ENCODE results near the gene NCBP2.
A peak's percentile ranks its signal among the peaks of the same experiment; 100 is the strongest.

NCBP2 gene

DNA sequence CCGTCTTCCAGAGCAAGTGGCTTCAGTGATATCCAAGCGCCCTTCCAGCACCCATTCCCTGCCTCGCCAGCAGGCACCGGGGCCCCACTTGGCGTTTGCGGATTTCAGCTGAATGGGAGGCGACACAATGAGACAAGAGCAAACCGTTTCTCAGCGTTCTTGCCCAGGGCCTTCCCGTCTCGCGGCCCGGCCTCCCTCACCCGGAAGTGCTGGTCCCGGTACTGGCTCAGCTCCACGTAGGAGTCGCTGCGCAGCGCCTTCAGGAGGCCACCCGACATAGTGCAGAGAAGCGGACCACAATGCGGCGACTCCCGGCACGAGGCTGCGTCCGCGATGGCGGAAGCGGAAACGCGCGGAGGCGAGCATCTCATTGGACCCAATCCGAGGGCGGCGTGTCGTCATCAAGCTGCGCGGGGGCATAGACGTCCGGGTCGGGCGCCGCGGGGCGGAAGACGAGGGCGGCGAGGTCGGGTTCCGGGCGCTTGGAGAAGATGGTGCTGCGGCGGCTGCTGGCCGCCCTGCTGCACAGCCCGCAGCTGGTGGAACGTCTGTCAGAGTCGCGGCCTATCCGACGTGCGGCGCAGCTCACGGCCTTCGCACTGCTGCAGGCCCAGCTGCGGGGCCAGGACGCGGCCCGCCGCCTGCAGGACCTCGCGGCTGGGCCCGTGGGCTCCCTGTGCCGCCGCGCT lies at the start of gene NCBP2:
Gene NCBP2 (minus strand): TSS at position 303 of the 689 bp plus-strand sequence. CDS start 25 bp downstream, at position 278.
- peak; percentile 93 for ATAC-seq
- TF ChIP-seq GLIS3 (CRISPR knock-in tag; IDR thresholded peaks at IDR 0.05) (no peak), BACH2 (CRISPR knock-in tag; IDR thresholded peaks at IDR 0.05; ENCODE audit: borderline replicate concordance) (no peak), ZNF8 (CRISPR knock-in tag; IDR thresholded peaks at IDR 0.05) (no peak), TOX (CRISPR knock-in tag; IDR thresholded peaks at IDR 0.05; ENCODE audit: borderline replicate concordance) (no peak), ZNF70 (CRISPR knock-in tag; IDR thresholded peaks at IDR 0.05) (no peak), ZFP3 (CRISPR knock-in tag; IDR thresholded peaks at IDR 0.05) (no peak), TCF4 (CRISPR knock-in tag; IDR thresholded peaks at IDR 0.05; ENCODE audit: borderline replicate concordance) (no peak), ZNF565 (CRISPR knock-in tag; conservative IDR thresholded peaks at IDR 0.05; ENCODE audit: low read depth) (no peak), ARNTL (CRISPR knock-in tag; IDR thresholded peaks at IDR 0.05; ENCODE audit: borderline replicate concordance, low read depth) (no peak), ESRRG (CRISPR knock-in tag; IDR thresholded peaks at IDR 0.05) (no peak), OSR1 (CRISPR knock-in tag; IDR thresholded peaks at IDR 0.05) (no peak), ZC3H10 (CRISPR knock-in tag; IDR thresholded peaks at IDR 0.05) (no peak), SNAI2 (CRISPR knock-in tag; IDR thresholded peaks at IDR 0.05) (no peak), ZFP30 (CRISPR knock-in tag; IDR thresholded peaks at IDR 0.05) (no peak), RARB (CRISPR knock-in tag; IDR thresholded peaks at IDR 0.05) (no peak), CSDC2 (CRISPR knock-in tag; IDR thresholded peaks at IDR 0.05) (no peak)
- TF ChIP-seq, protein P1, sequence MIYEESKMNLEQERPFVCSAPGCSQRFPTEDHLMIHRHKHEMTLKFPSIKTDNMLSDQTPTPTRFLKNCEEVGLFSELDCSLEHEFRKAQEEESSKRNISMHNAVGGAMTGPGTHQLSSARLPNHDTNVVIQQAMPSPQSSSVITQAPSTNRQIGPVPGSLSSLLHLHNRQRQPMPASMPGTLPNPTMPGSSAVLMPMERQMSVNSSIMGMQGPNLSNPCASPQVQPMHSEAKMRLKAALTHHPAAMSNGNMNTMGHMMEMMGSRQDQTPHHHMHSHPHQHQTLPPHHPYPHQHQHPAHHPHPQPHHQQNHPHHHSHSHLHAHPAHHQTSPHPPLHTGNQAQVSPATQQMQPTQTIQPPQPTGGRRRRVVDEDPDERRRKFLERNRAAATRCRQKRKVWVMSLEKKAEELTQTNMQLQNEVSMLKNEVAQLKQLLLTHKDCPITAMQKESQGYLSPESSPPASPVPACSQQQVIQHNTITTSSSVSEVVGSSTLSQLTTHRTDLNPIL (CRISPR knock-in tag; IDR thresholded peaks at IDR 0.05; ENCODE audit: low read depth) = no peak
- TF ChIP-seq, protein P2, sequence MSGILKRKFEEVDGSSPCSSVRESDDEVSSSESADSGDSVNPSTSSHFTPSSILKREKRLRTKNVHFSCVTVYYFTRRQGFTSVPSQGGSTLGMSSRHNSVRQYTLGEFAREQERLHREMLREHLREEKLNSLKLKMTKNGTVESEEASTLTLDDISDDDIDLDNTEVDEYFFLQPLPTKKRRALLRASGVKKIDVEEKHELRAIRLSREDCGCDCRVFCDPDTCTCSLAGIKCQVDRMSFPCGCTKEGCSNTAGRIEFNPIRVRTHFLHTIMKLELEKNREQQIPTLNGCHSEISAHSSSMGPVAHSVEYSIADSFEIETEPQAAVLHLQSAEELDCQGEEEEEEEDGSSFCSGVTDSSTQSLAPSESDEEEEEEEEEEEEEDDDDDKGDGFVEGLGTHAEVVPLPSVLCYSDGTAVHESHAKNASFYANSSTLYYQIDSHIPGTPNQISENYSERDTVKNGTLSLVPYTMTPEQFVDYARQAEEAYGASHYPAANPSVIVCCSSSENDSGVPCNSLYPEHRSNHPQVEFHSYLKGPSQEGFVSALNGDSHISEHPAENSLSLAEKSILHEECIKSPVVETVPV (CRISPR knock-in tag; IDR thresholded peaks at IDR 0.05) = no peak
- TF ChIP-seq, protein P3, sequence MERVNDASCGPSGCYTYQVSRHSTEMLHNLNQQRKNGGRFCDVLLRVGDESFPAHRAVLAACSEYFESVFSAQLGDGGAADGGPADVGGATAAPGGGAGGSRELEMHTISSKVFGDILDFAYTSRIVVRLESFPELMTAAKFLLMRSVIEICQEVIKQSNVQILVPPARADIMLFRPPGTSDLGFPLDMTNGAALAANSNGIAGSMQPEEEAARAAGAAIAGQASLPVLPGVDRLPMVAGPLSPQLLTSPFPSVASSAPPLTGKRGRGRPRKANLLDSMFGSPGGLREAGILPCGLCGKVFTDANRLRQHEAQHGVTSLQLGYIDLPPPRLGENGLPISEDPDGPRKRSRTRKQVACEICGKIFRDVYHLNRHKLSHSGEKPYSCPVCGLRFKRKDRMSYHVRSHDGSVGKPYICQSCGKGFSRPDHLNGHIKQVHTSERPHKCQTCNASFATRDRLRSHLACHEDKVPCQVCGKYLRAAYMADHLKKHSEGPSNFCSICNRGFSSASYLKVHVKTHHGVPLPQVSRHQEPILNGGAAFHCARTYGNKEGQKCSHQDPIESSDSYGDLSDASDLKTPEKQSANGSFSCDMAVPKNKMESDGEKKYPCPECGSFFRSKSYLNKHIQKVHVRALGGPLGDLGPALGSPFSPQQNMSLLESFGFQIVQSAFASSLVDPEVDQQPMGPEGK (CRISPR knock-in tag; IDR thresholded peaks at IDR 0.05; ENCODE audit: borderline replicate concordance) = no peak
- TF ChIP-seq, protein P4, sequence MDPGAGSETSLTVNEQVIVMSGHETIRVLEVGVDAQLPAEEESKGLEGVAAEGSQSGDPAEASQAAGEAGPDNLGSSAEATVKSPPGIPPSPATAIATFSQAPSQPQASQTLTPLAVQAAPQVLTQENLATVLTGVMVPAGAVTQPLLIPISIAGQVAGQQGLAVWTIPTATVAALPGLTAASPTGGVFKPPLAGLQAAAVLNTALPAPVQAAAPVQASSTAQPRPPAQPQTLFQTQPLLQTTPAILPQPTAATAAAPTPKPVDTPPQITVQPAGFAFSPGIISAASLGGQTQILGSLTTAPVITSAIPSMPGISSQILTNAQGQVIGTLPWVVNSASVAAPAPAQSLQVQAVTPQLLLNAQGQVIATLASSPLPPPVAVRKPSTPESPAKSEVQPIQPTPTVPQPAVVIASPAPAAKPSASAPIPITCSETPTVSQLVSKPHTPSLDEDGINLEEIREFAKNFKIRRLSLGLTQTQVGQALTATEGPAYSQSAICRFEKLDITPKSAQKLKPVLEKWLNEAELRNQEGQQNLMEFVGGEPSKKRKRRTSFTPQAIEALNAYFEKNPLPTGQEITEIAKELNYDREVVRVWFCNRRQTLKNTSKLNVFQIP (CRISPR knock-in tag; IDR thresholded peaks at IDR 0.05; ENCODE audit: borderline replicate concordance, low read depth) = no peak

DNA sequence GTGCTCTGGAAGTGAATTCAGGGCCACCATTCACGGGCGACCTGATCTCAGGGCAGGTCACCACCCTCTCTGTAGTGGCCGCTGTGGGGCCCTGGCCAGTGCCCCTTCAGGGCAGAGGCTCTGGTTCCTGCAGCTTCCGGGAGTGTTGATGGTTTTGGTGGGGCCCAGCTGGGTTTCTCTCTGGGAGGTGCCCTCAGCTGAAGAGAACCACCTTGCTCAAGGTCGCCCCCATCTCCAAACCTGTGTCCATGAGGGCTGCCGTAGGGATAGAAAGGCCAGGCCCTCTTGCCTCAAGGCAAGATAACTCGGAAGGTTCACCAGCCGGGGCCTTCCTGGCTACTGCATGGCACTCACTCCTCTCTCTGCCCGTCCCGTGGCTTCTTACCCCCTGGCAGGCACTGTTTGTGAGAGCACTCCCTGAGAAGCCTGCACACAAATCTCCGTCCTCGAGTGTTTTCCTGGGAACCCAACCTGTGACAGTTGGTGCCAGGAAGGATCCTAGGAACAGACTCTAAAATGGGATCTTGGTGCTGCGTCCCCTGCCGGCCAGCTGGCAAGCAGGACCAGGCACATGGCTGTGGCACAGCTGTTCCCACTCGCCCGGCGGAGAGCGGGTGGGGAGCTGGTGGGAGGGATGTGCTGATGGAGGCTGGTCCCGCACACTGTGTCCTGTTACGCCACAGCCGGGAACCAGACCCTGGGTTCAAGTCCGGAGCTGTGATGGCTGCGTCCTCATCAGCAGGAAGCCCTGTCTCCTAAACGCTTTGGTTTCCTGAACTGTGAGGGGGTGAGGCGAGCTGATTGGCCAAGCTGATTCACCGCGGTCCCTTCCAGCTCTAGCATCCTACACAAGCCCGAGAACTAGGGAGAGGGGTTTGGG lies 49.5 kb upstream of the NCBP2 start:
- ATAC-seq = no peak
- TF ChIP-seq CSDC2 (CRISPR knock-in tag; IDR thresholded peaks at IDR 0.05) (no peak), SNAI2 (CRISPR knock-in tag; IDR thresholded peaks at IDR 0.05) (no peak), ZNF565 (CRISPR knock-in tag; conservative IDR thresholded peaks at IDR 0.05; ENCODE audit: low read depth) (no peak), TCF4 (CRISPR knock-in tag; IDR thresholded peaks at IDR 0.05; ENCODE audit: borderline replicate concordance) (no peak), BACH2 (CRISPR knock-in tag; IDR thresholded peaks at IDR 0.05; ENCODE audit: borderline replicate concordance) (no peak), ZNF70 (CRISPR knock-in tag; IDR thresholded peaks at IDR 0.05) (no peak), ZNF8 (CRISPR knock-in tag; IDR thresholded peaks at IDR 0.05) (no peak), RARB (CRISPR knock-in tag; IDR thresholded peaks at IDR 0.05) (no peak), GLIS3 (CRISPR knock-in tag; IDR thresholded peaks at IDR 0.05) (no peak)
- TF ChIP-seq, protein P5, sequence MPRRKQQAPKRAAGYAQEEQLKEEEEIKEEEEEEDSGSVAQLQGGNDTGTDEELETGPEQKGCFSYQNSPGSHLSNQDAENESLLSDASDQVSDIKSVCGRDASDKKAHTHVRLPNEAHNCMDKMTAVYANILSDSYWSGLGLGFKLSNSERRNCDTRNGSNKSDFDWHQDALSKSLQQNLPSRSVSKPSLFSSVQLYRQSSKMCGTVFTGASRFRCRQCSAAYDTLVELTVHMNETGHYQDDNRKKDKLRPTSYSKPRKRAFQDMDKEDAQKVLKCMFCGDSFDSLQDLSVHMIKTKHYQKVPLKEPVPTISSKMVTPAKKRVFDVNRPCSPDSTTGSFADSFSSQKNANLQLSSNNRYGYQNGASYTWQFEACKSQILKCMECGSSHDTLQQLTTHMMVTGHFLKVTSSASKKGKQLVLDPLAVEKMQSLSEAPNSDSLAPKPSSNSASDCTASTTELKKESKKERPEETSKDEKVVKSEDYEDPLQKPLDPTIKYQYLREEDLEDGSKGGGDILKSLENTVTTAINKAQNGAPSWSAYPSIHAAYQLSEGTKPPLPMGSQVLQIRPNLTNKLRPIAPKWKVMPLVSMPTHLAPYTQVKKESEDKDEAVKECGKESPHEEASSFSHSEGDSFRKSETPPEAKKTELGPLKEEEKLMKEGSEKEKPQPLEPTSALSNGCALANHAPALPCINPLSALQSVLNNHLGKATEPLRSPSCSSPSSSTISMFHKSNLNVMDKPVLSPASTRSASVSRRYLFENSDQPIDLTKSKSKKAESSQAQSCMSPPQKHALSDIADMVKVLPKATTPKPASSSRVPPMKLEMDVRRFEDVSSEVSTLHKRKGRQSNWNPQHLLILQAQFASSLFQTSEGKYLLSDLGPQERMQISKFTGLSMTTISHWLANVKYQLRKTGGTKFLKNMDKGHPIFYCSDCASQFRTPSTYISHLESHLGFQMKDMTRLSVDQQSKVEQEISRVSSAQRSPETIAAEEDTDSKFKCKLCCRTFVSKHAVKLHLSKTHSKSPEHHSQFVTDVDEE (CRISPR knock-in tag; IDR thresholded peaks at IDR 0.05) = no peak
- TF ChIP-seq, protein P3 (CRISPR knock-in tag; IDR thresholded peaks at IDR 0.05; ENCODE audit: borderline replicate concordance) = no peak
- TF ChIP-seq, protein P1 (CRISPR knock-in tag; IDR thresholded peaks at IDR 0.05; ENCODE audit: low read depth) = no peak
